Measurements from ENCODE around the gene INSR. TPM values are rescaled to one million over a fixed set of nuclear protein-coding genes. Genes with fewer than 3 reads are reported as not detected.

INSR gene
- total RNA-seq, 1 donor from 2014 or later = 27.3 TPM

DNA sequence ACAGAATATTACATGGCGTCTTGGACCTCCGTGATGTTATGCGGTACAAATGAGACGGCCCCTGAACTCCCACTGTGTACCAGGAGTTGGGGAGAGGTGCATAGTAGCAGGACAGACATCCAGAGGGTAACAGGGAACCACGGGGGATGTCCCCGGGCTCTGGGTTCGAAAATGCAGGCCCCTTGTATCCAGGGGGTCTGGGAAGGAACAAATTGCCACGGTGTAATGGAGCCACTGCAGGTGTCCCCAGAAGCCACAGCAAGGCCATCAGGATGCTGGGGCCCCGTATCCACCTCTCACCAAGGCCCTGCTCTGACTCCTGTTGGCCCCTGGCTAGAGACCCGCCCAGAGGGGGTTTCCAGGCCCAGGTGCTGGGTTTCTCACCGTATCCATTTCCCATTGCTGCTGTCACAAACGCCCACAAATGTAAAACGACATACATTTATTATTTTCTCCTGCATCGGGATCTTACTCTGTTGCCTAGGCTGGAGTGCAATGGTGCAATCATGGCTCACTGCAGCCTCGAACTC, 77.8 kb downstream of the INSR start:
- H3K36me3 Mint-ChIP-seq (ENCODE audit: unreplicated experiment) = no peaks in the 10 kb centered on the region
- TF ChIP-seq CTCF (IDR thresholded peaks at IDR 0.05) = no peak
- H3K27ac Mint-ChIP-seq (ENCODE audit: unreplicated experiment) = no peak overlapping the region
- H3K9me3 Mint-ChIP-seq (ENCODE audit: unreplicated experiment) = no peaks in the 10 kb centered on the region
- no peaks in the 10 kb centered on the region for H3K27me3 Mint-ChIP-seq (ENCODE audit: unreplicated experiment)
- DNase-seq (ENCODE audit: extremely low spot score, unreplicated experiment) = no peak
- H3K4me3 Mint-ChIP-seq (ENCODE audit: unreplicated experiment) = no peak overlapping the region
- peaks cover 26% of the 10 kb centered on the region for H3K4me1 Mint-ChIP-seq (ENCODE audit: unreplicated experiment)

- H3K4me1 Mint-ChIP-seq (ENCODE audit: unreplicated experiment) = peaks cover 26% of the 10 kb centered on the region
- no peaks in the 10 kb centered on the region for H3K9me3 Mint-ChIP-seq (ENCODE audit: unreplicated experiment)
- no peak overlapping the region for H3K27ac Mint-ChIP-seq (ENCODE audit: unreplicated experiment)
- no peak overlapping the region for H3K4me3 Mint-ChIP-seq (ENCODE audit: unreplicated experiment)
- H3K27me3 Mint-ChIP-seq (ENCODE audit: unreplicated experiment) = no peaks in the 10 kb centered on the region
- no peak for DNase-seq (ENCODE audit: extremely low spot score, unreplicated experiment)
- no peaks in the 10 kb centered on the region for H3K36me3 Mint-ChIP-seq (ENCODE audit: unreplicated experiment)
- TF ChIP-seq CTCF (IDR thresholded peaks at IDR 0.05) = no peak
Measured at GRCh38 chr19:7215176-7215575, 79.0 kb downstream of the INSR start.

GRCh38 chr19:7214324-7215089, 79.7 kb downstream of the INSR start:
- Mint-ChIP-seq H3K9me3 (ENCODE audit: unreplicated experiment) (no peaks in the 10 kb centered on the region), H3K27ac (ENCODE audit: unreplicated experiment) (no peak overlapping the region)

DNA sequence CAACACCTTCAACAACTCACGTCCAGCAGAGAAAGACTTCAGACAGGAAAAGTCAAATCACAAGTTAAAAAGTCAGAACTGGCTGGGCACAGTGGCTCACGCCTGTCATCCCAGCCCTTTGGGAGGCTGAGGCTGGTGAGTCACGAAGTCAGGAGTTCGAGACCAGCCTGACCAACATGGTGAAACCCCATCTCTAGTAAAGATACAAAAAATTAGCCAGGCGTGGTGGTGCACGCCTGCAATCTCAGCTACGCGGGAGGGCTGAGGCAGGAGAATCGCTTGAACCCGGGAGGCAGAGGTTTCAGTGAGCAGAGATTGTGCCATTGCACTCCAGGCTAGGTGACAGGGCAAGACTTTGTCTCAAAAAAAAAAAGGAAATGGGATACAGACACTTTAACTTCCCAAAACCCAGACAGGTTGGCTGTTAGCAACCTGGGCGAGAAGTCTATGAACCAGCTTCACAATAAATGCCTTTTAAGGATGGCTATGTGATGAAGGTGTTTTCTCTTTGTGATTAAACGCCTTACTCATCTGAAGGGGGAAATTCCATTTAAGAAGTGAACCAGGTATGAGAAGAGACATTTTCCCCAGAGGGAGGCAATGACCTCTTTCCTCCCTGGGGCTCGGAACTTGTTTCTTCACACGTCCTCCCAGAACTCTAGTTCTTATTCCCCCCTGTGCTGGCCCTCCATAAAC, 80.4 kb downstream of the INSR start:
- Mint-ChIP-seq H3K9me3 (ENCODE audit: unreplicated experiment) (no peaks in the 10 kb centered on the region), H3K27ac (ENCODE audit: unreplicated experiment) (no peak overlapping the region), H3K4me3 (ENCODE audit: unreplicated experiment) (peak overlapping the region; percentile 8)

More at GRCh38 chr19:7214324-7215089, 79.7 kb downstream of the INSR start:
- no peak for TF ChIP-seq CTCF (IDR thresholded peaks at IDR 0.05)
- Mint-ChIP-seq H3K4me1 (ENCODE audit: unreplicated experiment) (peaks cover 26% of the 10 kb centered on the region), H3K4me3 (ENCODE audit: unreplicated experiment) (no peak overlapping the region), H3K27me3 (ENCODE audit: unreplicated experiment) (no peaks in the 10 kb centered on the region), H3K36me3 (ENCODE audit: unreplicated experiment) (no peaks in the 10 kb centered on the region)
- no peak for DNase-seq (ENCODE audit: extremely low spot score, unreplicated experiment)

More for the DNA sequence above, 80.4 kb downstream of the INSR start:
- Mint-ChIP-seq H3K36me3 (ENCODE audit: unreplicated experiment) (no peaks in the 10 kb centered on the region), H3K4me1 (ENCODE audit: unreplicated experiment) (peaks cover 26% of the 10 kb centered on the region), H3K27me3 (ENCODE audit: unreplicated experiment) (no peaks in the 10 kb centered on the region)
- TF ChIP-seq CTCF (IDR thresholded peaks at IDR 0.05) = no peak
- no peak for DNase-seq (ENCODE audit: extremely low spot score, unreplicated experiment)

Measured in osteocyte (in vitro differentiated cells).